H1 (cell line): Measurements from ENCODE around the gene DOCK3.

Source experiments
- ATF3 ChIP-seq: IDR thresholded peaks from 2 replicates; pipeline ENCODE4 v1.6.1; 2011; ENCODE audit warnings: low read depth, mild to moderate bottlenecking, low read length; ENCODE audit not compliant: insufficient read depth
- CTCF ChIP-seq, 3 experiments: IDR thresholded peaks; 1 replicate in 2 of 3; 2 replicates in 1 of 3; pipeline versions ENCODE4 v1.5.1 to v1.6.1; 2011; ENCODE audit warnings: low read length in 3 of 3, mild to moderate bottlenecking in 3 of 3, inconsistent platforms in 2 of 3, low read depth in 1 of 3, moderate library complexity in 1 of 3; ENCODE audit not compliant: insufficient read depth in 1 of 3; ENCODE audit errors: control extremely low read depth in 1 of 3
- EGR1 ChIP-seq: IDR thresholded peaks from 2 replicates; pipeline ENCODE4 v1.6.1; 2011; ENCODE audit warnings: low read depth, low read length, borderline replicate concordance
- EZH2 ChIP-seq: fragments of 200-600 bp; sonication (generic); IDR thresholded peaks from 2 replicates; pipeline ENCODE4 v1.7.1; 2012; ENCODE audit warnings: low read depth, mild to moderate bottlenecking, moderate library complexity, low read length, inconsistent platforms; ENCODE audit not compliant: severe bottlenecking
- POLR2A ChIP-seq, 2 experiments: IDR thresholded peaks; 1 replicate in 1 of 2; 2 replicates in 1 of 2; pipeline ENCODE4 v1.6.1; 2011; ENCODE audit warnings: low read depth in 2 of 2, low read length in 2 of 2, mild to moderate bottlenecking in 2 of 2; ENCODE audit errors: control extremely low read depth in 1 of 2
- POLR2AphosphoS5 ChIP-seq: IDR thresholded peaks from 2 replicates; pipeline ENCODE4 v1.6.1; 2011; ENCODE audit warnings: low read depth, low read length
- RBBP5 ChIP-seq: IDR thresholded peaks from 2 replicates; pipeline ENCODE4 v1.7.1; 2012; ENCODE audit warnings: low read depth, mild to moderate bottlenecking, inconsistent platforms, low read length, moderate library complexity, borderline replicate concordance
- SIN3A ChIP-seq, 2 experiments: IDR thresholded peaks in 1 of 2; conservative IDR thresholded peaks in 1 of 2; 2 replicates each; pipeline ENCODE4 v1.6.1; 2011 to 2012; ENCODE audit warnings: low read length in 2 of 2, improper control_type of control experiment in 1 of 2, low read depth in 1 of 2, mild to moderate bottlenecking in 1 of 2
- SP1 ChIP-seq: IDR thresholded peaks from 2 replicates; pipeline ENCODE4 v1.6.1; 2011; ENCODE audit warnings: low read depth, low read length
- SUZ12 ChIP-seq: fragments of 200-600 bp; sonication (generic); IDR thresholded peaks from 2 replicates; pipeline ENCODE4 v1.6.1; 2012; ENCODE audit warnings: mild to moderate bottlenecking, inconsistent platforms, low read length, moderate library complexity, mixed read lengths
- ZNF274 ChIP-seq: IDR thresholded peaks from 2 replicates; pipeline ENCODE4 v1.7.0; 2012; ENCODE audit warnings: low read length, borderline replicate concordance; ENCODE audit errors: extremely low read depth

GRCh38 chr3:51044982-51045381 is 370.3 kb downstream of the DOCK3 start:
- TF ChIP-seq POLR2A (IDR thresholded peaks at IDR 0.05; ENCODE audit: control extremely low read depth in 1 of 2, low read depth in 2 of 2, low read length in 2 of 2), result no peak
- no peak for TF ChIP-seq EGR1
- no peak for TF ChIP-seq POLR2AphosphoS5
- TF ChIP-seq ATF3, result no peak
- no peak for TF ChIP-seq CTCF (IDR thresholded peaks at IDR 0.05; ENCODE audit: control extremely low read depth in 1 of 3, insufficient read depth in 1 of 3, low read depth in 1 of 3, low read length in 3 of 3)
- no peak for TF ChIP-seq SUZ12
- no peak for TF ChIP-seq EZH2
- TF ChIP-seq SIN3A (conservative IDR thresholded peaks at IDR 0.05 in 1 of 2, IDR thresholded peaks at IDR 0.05 in 1 of 2; ENCODE audit: low read depth in 1 of 2, low read length in 2 of 2), result no peak
- TF ChIP-seq RBBP5, result no peak
- no peak for TF ChIP-seq ZNF274
- TF ChIP-seq SP1, result no peak
